Activated CD8-positive, alpha-beta T cell treated with anti-CD3 and anti-CD28 coated beads, Interleukin-2, amount 10 ng/mL, durations not matched to agents 7 days and 5 days (primary cell): Measurements from ENCODE around the gene NMNAT3. TPM values are rescaled to one million over a fixed set of nuclear protein-coding genes. Genes with fewer than 3 reads are reported as not detected.

ENCODE experiments used
- ATAC-seq: fragments of 150-1000 bp; cut with Tn5 transposase; one replicate; pipeline ENCODE4 v1.10.0; 2021; ENCODE audit warnings: moderate library complexity
- CTCF ChIA-PET: fragments of 350-600 bp; sonication (Branson Sonifier 250); formaldehyde crosslinking; loops from one replicate; lab custom pipeline; 2021; ENCODE audit warnings: antibody characterized with exemption; lab: Charles Lee
- POLR2A ChIA-PET: fragments of 350-600 bp; sonication (Branson Sonifier 250); formaldehyde crosslinking; loops from one replicate; lab custom pipeline; 2021; ENCODE audit warnings: antibody characterized with exemption; lab: Charles Lee
- DNase-seq: peaks from one replicate; pipeline ENCODE4 v3.0.0-alpha.2; 2020
- H3K27ac Mint-ChIP-seq: one replicate; pipeline ENCODE4 v1.8.0; 2021; ENCODE audit warnings: mild to moderate bottlenecking, mixed read lengths
- H3K27me3 Mint-ChIP-seq: one replicate; pipeline ENCODE4 v1.8.0; 2021; ENCODE audit warnings: low read depth, mixed read lengths
- H3K36me3 Mint-ChIP-seq: one replicate; pipeline ENCODE4 v1.8.0; 2021; ENCODE audit warnings: low read depth, mixed read lengths
- H3K4me1 Mint-ChIP-seq: one replicate; pipeline ENCODE4 v1.8.0; 2021; ENCODE audit warnings: low read depth, mixed read lengths
- H3K4me3 Mint-ChIP-seq: one replicate; pipeline ENCODE4 v1.8.0; 2021; ENCODE audit warnings: mild to moderate bottlenecking, mixed read lengths
- H3K9me3 Mint-ChIP-seq: one replicate; pipeline ENCODE4 v1.8.0; 2022; ENCODE audit warnings: mixed read lengths; ENCODE audit not compliant: insufficient read depth
- total RNA-seq, 2 experiments: library from RNA; stranded (reverse); gene quantifications; one replicate each; pipeline ENCODE4 v1.2.3, GENCODE V29; 2021

The NMNAT3 gene
- total RNA-seq, 2 experiments from 2014 or later = 0.18 to 0.55 TPM

- Mint-ChIP-seq H3K27me3 (peaks cover 4% of the 10 kb centered on the region), H3K27ac (no peak overlapping the region), H3K4me1 (no peaks in the 10 kb centered on the region), H3K36me3 (no peaks in the 10 kb centered on the region), H3K4me3 (no peak overlapping the region), H3K9me3 (no peaks in the 10 kb centered on the region)
- DNase-seq (no peak), ATAC-seq (no peak)
- ChIA-PET CTCF (no interaction called here), POLR2A (no interaction called here)
Measured at GRCh38 chr3:139548801-139549200, 129.0 kb downstream of the NMNAT3 start.

GRCh38 chr3:139547666-139548065 is 130.1 kb downstream of the NMNAT3 start:
- ChIA-PET CTCF (interaction anchor here (0.7 kb wide), 1 partner anchor 263 kb away, joined by 3 read pairs; no protein-coding TSS in a partner anchor), POLR2A (no interaction called here)
- Mint-ChIP-seq H3K27ac (no peak overlapping the region), H3K4me3 (no peak overlapping the region), H3K9me3 (no peaks in the 10 kb centered on the region), H3K36me3 (no peaks in the 10 kb centered on the region), H3K27me3 (peaks cover 3% of the 10 kb centered on the region), H3K4me1 (no peaks in the 10 kb centered on the region)
- ATAC-seq (no peak), DNase-seq (no peak)

GRCh38 chr3:139546772-139547171 is 131.0 kb downstream of the NMNAT3 start:
- DNase-seq (no peak), ATAC-seq (no peak)
- ChIA-PET POLR2A (no interaction called here), CTCF (interaction anchor here (0.7 kb wide), 1 partner anchor 264 kb away, joined by 3 read pairs; no protein-coding TSS in a partner anchor)
- Mint-ChIP-seq H3K4me1 (no peaks in the 10 kb centered on the region), H3K4me3 (no peak overlapping the region), H3K36me3 (no peaks in the 10 kb centered on the region), H3K9me3 (no peaks in the 10 kb centered on the region), H3K27me3 (peaks cover 8% of the 10 kb centered on the region), H3K27ac (no peak overlapping the region)

GRCh38 chr3:139541532-139542288 is 136.1 kb downstream of the NMNAT3 start:
- peaks cover 26% of the 10 kb centered on the region for H3K4me1 Mint-ChIP-seq
- no peaks in the 10 kb centered on the region for H3K9me3 Mint-ChIP-seq
- no peak overlapping the region for H3K27ac Mint-ChIP-seq
- CTCF ChIA-PET = no interaction called here
- H3K27me3 Mint-ChIP-seq = peaks cover 42% of the 10 kb centered on the region
- H3K4me3 Mint-ChIP-seq = no peak overlapping the region
- DNase-seq (no peak), ATAC-seq (no peak)
- H3K36me3 Mint-ChIP-seq = no peaks in the 10 kb centered on the region
- POLR2A ChIA-PET = no interaction called here

GRCh38 chr3:139540651-139541531 is 136.9 kb downstream of the NMNAT3 start:
- DNase-seq (no peak), ATAC-seq (no peak)
- Mint-ChIP-seq H3K27ac (no peak overlapping the region), H3K4me3 (no peak overlapping the region), H3K27me3 (peaks cover 42% of the 10 kb centered on the region), H3K4me1 (peaks cover 26% of the 10 kb centered on the region), H3K36me3 (no peaks in the 10 kb centered on the region), H3K9me3 (no peaks in the 10 kb centered on the region)
- ChIA-PET CTCF (no interaction called here), POLR2A (no interaction called here)

- no peak for ATAC-seq
- H3K9me3 Mint-ChIP-seq = no peaks in the 10 kb centered on the region
- no peaks in the 10 kb centered on the region for H3K36me3 Mint-ChIP-seq
- no peak overlapping the region for H3K4me3 Mint-ChIP-seq
- CTCF ChIA-PET = no interaction called here
- DNase-seq = no peak
- H3K27ac Mint-ChIP-seq = no peak overlapping the region
- H3K27me3 Mint-ChIP-seq = peaks cover 42% of the 10 kb centered on the region
- H3K4me1 Mint-ChIP-seq = peaks cover 26% of the 10 kb centered on the region
- POLR2A ChIA-PET = no interaction called here
Measured at GRCh38 chr3:139538733-139539132, 139.0 kb downstream of the NMNAT3 start.

GRCh38 chr3:139537795-139538621 is 139.8 kb downstream of the NMNAT3 start:
- H3K4me1 Mint-ChIP-seq = peaks cover 26% of the 10 kb centered on the region
- no peak overlapping the region for H3K27ac Mint-ChIP-seq
- ChIA-PET CTCF (no interaction called here), POLR2A (no interaction called here)
- DNase-seq (no peak), ATAC-seq (no peak)
- peaks cover 42% of the 10 kb centered on the region for H3K27me3 Mint-ChIP-seq
- no peak overlapping the region for H3K4me3 Mint-ChIP-seq
- H3K36me3 Mint-ChIP-seq = no peaks in the 10 kb centered on the region
- H3K9me3 Mint-ChIP-seq = no peaks in the 10 kb centered on the region

GRCh38 chr3:139537361-139537760 is 140.4 kb downstream of the NMNAT3 start:
- no peak overlapping the region for H3K27ac Mint-ChIP-seq
- ATAC-seq = no peak
- H3K27me3 Mint-ChIP-seq = peaks cover 39% of the 10 kb centered on the region
- peaks cover 26% of the 10 kb centered on the region for H3K4me1 Mint-ChIP-seq
- CTCF ChIA-PET = no interaction called here
- no peak overlapping the region for H3K4me3 Mint-ChIP-seq
- POLR2A ChIA-PET = no interaction called here
- H3K9me3 Mint-ChIP-seq = no peaks in the 10 kb centered on the region
- no peak for DNase-seq
- no peaks in the 10 kb centered on the region for H3K36me3 Mint-ChIP-seq

GRCh38 chr3:139534992-139535879 is 142.5 kb downstream of the NMNAT3 start:
- Mint-ChIP-seq H3K4me3 (no peak overlapping the region), H3K27ac (no peak overlapping the region), H3K9me3 (no peaks in the 10 kb centered on the region), H3K36me3 (no peaks in the 10 kb centered on the region), H3K27me3 (peaks cover 25% of the 10 kb centered on the region), H3K4me1 (peaks cover 20% of the 10 kb centered on the region)
- CTCF ChIA-PET = no interaction called here
- POLR2A ChIA-PET = no interaction called here
- no peak for DNase-seq
- no peak for ATAC-seq

- ChIA-PET POLR2A (no interaction called here), CTCF (no interaction called here)
- no peaks in the 10 kb centered on the region for H3K9me3 Mint-ChIP-seq
- no peak overlapping the region for H3K27ac Mint-ChIP-seq
- ATAC-seq = no peak
- peaks cover 15% of the 10 kb centered on the region for H3K4me1 Mint-ChIP-seq
- DNase-seq = no peak
- no peak overlapping the region for H3K4me3 Mint-ChIP-seq
- peaks cover 22% of the 10 kb centered on the region for H3K27me3 Mint-ChIP-seq
- no peaks in the 10 kb centered on the region for H3K36me3 Mint-ChIP-seq
Measured at GRCh38 chr3:139534455-139534812, 143.3 kb downstream of the NMNAT3 start.
